Measurements from ENCODE around the gene PPP1R1B.

PPP1R1B gene

DNA sequence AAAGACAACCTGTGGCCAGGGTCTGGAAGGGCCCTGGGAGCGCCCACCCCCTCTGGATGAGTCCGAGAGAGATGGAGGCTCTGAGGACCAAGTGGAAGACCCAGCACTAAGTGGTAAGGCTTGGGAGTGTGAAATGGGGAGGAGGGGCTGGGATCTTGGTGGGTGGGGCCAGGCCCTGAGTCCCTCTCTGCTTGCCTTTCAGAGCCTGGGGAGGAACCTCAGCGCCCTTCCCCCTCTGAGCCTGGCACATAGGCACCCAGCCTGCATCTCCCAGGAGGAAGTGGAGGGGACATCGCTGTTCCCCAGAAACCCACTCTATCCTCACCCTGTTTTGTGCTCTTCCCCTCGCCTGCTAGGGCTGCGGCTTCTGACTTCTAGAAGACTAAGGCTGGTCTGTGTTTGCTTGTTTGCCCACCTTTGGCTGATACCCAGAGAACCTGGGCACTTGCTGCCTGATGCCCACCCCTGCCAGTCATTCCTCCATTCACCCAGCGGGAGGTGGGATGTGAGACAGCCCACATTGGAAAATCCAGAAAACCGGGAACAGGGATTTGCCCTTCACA is 8.9 kb downstream of the PPP1R1B start:
- DNase-seq, result no peak

DNA sequence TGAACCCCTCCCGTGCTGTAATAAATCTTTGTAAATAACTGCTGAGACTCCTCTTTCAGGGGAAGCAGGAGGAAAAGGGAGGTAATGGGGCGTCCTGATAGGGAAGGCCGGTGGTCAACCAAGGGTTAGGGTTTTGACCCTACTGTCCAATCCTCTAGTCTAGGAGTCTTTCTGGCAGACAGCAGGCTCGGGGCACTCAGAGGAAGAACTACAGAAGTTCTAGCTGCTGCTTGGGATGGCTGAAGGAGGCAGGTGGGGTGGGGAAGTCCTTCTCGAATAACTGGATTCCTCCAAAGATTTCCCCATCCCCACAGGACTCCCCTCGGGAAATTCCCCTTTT is 9.8 kb downstream of the PPP1R1B start:
- DNase-seq, result no peak

DNA sequence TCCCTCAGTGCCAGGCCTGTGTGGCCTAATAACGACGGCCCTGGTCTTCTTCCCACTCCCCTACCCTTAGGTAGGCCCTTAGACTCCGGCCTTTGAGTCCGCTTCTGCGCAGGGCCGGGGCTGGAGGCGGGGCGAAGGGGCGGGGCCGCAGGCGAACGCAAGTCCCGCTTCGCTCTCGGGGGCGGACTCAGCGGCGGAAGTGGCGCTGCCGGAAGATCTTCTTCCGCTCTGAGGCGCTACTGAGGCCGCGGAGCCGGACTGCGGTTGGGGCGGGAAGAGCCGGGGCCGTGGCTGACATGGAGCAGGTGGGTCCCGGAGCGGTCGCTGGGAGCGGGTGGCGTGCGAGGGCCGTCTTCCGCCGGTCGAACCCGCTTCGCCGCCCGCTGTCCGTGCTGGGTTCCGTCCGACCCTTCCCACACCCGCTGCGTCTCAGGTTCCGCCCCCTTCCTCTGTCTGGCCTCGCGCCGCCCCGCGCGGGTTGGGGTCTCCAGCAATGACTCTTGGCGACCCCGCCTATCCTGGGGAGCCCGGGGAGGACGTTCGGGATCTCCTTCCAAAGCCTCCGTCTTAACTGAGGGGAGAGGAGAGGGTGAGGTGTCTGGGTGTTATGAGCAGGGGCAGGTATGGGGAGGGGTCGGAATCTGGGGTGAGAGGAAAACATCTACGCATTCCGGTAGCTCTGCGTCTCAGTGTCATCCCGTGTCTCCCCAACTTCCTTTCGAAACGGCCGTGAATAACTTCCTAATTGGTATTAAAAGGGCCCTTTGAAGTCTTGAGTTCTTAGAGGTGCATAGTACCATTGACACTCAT is 10.4 kb downstream of the PPP1R1B start, which contains the start of gene STARD3:
Gene STARD3 (plus strand): TSS at position 218 of the 810 bp plus-strand sequence. CDS start 16,388 bp downstream, outside the sequence.
- peak in 1 of 2 experiments; percentile 61 for DNase-seq

DNA sequence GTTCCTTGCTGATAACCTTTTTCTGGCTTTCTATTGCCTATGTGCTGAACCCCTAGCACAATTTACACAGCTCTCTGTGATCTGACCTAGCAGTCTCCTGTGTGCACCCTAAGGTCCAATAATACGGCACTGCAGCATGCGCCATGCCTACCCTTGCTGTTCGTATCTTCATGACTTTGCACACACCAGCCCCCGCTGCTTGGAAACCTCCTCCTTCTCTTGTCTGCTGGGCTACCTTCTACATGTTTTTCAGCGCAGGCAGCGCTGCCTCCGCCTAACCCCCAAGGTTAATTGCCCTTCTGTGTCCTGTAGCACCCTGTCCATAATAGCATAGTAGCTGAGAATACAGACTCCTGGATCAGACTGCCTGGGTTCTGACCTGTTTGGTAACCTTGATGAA is 11.6 kb downstream of the PPP1R1B start:
- no peak for DNase-seq

DNA sequence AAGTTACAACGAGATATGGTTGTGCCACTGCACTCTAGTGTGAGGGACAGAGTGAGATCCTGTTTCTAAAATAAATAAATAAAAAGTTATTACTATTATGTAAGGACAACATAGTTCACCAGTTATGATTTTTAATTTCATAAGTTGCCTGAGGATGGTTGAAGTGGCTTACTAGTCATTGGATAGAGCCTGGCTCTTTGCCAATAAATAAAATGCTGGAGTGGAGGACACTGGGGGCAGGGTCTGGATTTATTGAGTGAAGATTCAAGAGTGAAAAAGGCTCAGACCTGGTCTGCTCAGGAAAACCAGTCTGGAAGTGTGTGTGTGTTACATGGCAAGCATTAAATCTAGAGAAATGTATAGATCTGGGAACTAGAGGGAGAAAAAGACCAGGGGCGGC is 12.3 kb downstream of the PPP1R1B start:
- no peak for DNase-seq

DNA sequence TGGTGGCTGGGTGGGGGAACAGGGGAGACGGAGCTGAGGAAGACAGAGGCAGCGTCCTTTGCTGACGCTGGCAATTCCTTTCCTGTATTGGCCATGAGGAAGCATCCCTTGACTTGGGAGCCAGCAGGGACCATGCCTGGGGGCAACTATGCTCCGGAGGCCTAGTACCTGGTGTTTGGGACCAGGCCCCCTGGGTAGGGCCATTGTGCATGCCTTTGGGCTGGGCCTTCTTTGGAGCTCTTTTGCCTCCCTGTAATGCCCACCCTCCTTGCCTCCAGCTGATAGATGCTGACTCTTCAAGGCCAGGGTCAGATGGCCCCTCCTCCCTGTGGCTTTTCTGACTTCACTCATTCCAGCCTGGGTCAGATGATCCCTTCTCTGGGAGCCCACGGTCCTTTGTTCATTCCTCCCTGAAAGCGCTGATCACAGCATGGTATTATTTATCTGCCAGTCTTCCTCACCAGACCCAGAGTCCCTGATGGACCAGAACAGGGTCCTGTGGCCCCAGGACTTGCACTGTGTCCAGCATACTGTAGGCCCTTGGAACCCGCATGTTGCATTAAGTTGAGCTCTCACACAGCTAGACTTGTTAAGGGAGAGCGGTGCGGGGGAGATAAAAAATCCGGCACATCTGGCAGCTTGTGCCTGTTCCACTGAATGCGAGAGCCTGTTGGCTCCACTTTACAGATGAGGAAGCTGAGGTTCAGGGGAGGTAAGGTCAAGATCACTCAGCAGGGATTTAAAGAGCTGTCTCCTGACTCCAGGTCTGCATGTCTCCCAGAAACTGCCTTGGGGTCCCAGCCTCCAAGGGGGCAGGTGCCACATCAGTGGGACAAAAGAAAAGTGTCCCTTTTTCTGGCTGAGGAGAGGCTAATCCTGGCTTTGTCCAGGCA is 13.1 kb downstream of the PPP1R1B start:
- no peak for DNase-seq

DNA sequence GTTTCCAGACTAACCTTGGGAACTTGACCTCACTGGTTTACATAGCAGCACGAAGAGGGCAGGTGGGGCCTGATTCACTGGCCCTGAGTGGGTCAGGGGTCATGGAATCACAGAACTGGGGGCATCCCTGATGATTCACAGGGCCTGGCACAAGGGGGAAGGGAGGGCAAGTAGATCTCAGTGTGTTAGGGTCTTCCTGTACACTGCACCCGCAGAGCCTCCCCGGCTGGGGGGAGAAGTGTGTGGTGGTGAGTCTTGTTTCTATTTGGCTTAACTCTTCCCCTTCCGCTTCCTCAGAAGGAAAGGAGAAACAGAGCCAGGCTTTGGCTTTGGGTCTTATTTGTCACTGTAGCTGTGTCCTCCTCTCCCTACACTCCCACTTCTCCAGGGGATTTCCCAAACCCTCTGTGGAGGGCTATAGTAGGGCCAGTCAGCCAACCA is 13.9 kb downstream of the PPP1R1B start:
- DNase-seq, result no peak

DNA sequence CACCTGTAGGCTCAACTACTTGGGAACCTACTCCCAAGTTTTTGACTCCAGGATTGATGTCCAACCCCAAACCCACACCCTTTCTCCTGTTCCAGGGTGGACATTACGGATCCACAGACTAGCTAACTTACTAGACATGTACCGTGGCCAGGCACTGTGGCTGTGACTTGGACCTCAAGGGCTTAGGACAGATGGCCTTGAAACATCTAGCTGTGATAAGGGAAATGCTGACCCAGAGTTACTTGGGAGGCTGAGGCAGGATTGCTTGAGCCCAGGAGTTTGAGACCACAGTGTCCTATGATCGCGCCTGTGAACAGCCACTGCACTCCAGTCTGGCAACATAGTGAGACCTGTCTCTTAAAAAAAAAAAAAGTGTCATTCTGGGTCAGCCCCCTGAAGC is 14.3 kb downstream of the PPP1R1B start:
- no peak for DNase-seq

DNA sequence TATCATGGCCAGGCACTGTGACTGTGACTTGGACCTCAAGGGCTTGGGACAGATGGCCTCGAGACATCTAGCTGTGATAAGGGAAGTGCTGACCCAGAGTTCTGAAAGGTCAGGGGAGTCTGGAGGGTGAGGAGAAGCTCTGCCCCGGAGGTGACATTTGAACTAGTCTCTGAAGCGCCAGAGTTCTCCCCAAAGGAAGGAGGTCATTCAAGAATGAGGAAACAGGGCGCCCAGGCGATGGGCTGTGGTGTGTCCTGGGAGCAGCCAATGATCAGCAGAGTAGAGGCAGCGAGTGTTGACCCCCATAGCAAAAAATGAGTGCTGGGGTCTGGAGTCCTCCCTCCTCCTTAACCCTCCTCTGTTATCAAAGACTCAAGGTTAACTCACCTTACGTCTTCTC is 15.1 kb downstream of the PPP1R1B start:
- DNase-seq, result no peak

- no peak for DNase-seq
Observed at GRCh38 chr17:39642291-39643074, 15.7 kb downstream of the PPP1R1B start.

GRCh38 chr17:39643271-39643670 is 16.5 kb downstream of the PPP1R1B start:
- DNase-seq, result no peak

DNA sequence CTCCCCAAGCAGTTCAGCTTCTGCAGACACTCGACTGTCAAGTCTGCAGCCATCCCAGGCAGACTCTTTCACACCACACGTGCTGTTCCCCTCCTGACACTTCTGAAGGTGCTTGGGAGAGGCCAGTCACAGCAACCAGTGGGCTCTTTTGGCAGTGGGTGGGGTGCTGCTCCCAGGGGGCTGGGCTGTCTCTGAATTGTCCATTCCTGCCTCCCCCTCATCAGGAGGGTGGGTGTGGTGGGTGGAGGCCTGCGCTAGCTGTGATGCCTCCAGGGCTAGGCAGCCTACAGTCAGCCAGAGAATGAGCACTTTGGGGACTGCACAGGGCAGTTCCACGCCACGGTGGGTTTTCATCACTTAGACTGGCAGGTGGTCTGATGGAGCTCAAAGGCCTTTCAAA is 20.5 kb downstream of the PPP1R1B start:
- no peak for DNase-seq

DNA sequence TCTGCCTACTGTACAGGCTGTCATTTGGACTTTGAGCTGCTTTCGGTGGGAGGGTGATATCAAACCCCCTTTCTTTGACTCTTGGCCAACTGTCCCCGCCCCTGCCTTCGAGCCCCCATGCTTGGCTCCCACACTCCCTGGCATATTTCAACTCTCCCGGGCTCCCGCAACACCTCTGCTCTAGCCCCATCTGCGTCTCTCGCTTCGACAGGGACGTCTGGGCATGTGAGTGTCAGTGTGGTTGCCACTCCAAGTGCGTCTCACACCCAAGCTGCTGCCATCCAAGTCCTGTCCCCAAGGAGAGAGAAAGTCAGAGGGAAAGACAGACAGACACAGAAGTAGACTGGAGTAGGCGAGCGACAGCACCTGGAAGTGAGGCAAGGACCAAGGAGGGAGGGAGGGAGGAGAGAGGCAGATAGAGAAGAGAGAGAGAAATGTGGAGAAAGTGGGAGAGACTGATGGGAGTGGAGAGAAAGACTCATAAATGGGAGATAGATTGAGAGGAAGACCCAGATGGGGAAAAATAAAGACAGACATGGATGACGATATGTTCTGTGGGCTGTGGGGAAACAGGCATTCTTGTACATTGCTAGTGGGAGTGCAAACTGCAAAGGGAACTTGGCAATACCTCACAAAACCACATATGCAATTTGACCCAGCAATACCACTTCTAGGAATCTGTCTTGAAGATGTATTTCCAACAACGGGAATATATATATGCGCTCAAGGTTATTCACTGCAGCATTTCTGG is 22.0 kb downstream of the PPP1R1B start:
- no peak for DNase-seq

- no peak for DNase-seq
Observed at GRCh38 chr17:39650121-39650579, 23.4 kb downstream of the PPP1R1B start.

GRCh38 chr17:39651923-39652586 is 25.3 kb downstream of the PPP1R1B start:
- no peak for DNase-seq

- DNase-seq, result no peak
Observed at GRCh38 chr17:39652587-39653315, 26.0 kb downstream of the PPP1R1B start.

GRCh38 chr17:39653316-39653661 is 26.5 kb downstream of the PPP1R1B start:
- no peak for DNase-seq

DNA sequence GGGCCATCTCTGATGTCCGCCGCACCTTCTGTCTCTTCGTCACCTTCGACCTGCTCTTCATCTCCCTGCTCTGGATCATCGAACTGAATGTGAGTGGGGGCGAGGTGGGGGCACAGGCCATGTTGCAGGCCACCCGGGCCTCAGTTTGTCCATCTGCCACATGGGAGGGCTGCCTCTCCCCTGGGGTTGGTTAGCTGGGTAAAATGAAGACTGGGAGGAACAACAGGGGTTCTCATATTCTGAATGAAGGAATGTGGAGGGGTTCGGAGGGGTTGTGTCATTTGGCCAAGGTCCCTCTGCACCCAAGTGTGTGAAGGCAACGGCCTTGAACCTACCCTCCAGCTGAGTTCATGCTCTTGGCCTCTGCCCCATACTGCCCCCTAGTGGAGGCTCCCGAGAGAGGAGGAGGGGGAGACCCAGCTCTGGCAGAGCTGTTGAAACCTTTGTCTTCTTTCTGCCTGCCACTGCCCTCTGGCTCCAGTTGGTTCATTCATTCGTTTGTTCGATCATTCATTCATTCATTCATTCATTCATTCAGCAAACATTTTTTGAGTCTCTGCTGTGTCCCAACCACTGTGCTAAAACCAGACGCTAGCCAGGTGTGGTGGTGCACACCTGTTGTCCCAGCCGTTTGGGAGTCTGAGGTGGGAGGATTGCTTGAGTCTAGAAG is 27.0 kb downstream of the PPP1R1B start:
- DNase-seq, result no peak

GRCh38 chr17:39655105-39655504 is 28.4 kb downstream of the PPP1R1B start:
- no peak for DNase-seq

DNA sequence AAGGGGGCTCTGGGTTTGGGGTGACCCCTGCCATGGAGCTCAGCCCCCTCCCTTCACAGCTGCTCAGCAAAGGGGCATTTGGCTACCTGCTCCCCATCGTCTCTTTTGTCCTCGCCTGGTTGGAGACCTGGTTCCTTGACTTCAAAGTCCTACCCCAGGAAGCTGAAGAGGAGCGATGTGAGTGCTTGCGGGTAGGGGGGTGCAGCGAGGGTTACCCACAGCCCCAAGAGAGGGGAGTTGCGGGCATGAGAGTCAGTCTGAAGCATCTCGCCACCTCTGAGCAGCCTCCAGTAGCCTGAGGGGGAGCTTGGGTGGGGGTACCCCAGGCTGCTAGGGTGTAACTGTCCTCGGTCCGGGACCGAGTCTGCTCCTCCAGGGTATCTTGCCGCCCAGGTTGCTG is 31.6 kb downstream of the PPP1R1B start:
- no peak for DNase-seq

Measured in cerebellar nuclear complex (tissue), 1 donor.